Measurements from ENCODE around the gene TFB2M.

Gene TFB2M

GRCh38 chr1:246512635-246513034 is 53.4 kb downstream of the TFB2M start:
- no peak for TF ChIP-seq SIN3A (IDR thresholded peaks at IDR 0.05; ENCODE audit: borderline replicate concordance, insufficient read depth, low read length)
- no peak for TF ChIP-seq POLR2AphosphoS5 (IDR thresholded peaks at IDR 0.05; ENCODE audit: low read depth, low read length)
- TF ChIP-seq TAF1 (IDR thresholded peaks at IDR 0.05; ENCODE audit: borderline replicate concordance, insufficient read depth, low read length) = no peak
- no peak for TF ChIP-seq FOXP2 (optimal IDR thresholded peaks at IDR 0.05; ENCODE audit: borderline replicate concordance, extremely low read depth, extremely low read length, insufficient read depth)
- no peak for TF ChIP-seq REST (IDR thresholded peaks at IDR 0.05; ENCODE audit: insufficient read depth in 1 of 2, low read depth in 2 of 2, low read length in 2 of 2)

GRCh38 chr1:246512230-246512629 is 53.8 kb downstream of the TFB2M start:
- TF ChIP-seq TAF1 (IDR thresholded peaks at IDR 0.05; ENCODE audit: borderline replicate concordance, insufficient read depth, low read length) = no peak
- TF ChIP-seq REST (IDR thresholded peaks at IDR 0.05; ENCODE audit: insufficient read depth in 1 of 2, low read depth in 2 of 2, low read length in 2 of 2) = no peak
- no peak for TF ChIP-seq SIN3A (IDR thresholded peaks at IDR 0.05; ENCODE audit: borderline replicate concordance, insufficient read depth, low read length)
- TF ChIP-seq POLR2AphosphoS5 (IDR thresholded peaks at IDR 0.05; ENCODE audit: low read depth, low read length) = no peak
- no peak for TF ChIP-seq FOXP2 (optimal IDR thresholded peaks at IDR 0.05; ENCODE audit: borderline replicate concordance, extremely low read depth, extremely low read length, insufficient read depth)

- no peak for TF ChIP-seq FOXP2 (optimal IDR thresholded peaks at IDR 0.05; ENCODE audit: borderline replicate concordance, extremely low read depth, extremely low read length, insufficient read depth)
- no peak for TF ChIP-seq POLR2AphosphoS5 (IDR thresholded peaks at IDR 0.05; ENCODE audit: low read depth, low read length)
- TF ChIP-seq SIN3A (IDR thresholded peaks at IDR 0.05; ENCODE audit: borderline replicate concordance, insufficient read depth, low read length) = no peak
- TF ChIP-seq REST (IDR thresholded peaks at IDR 0.05; ENCODE audit: insufficient read depth in 1 of 2, low read depth in 2 of 2, low read length in 2 of 2) = no peak
- no peak for TF ChIP-seq TAF1 (IDR thresholded peaks at IDR 0.05; ENCODE audit: borderline replicate concordance, insufficient read depth, low read length)
Observed at GRCh38 chr1:246511203-246511602, 54.9 kb downstream of the TFB2M start.

GRCh38 chr1:246510147-246511030 is 55.7 kb downstream of the TFB2M start:
- TF ChIP-seq TAF1 (IDR thresholded peaks at IDR 0.05; ENCODE audit: borderline replicate concordance, insufficient read depth, low read length) (no peak), REST (IDR thresholded peaks at IDR 0.05; ENCODE audit: insufficient read depth in 1 of 2, low read depth in 2 of 2, low read length in 2 of 2) (no peak), SIN3A (IDR thresholded peaks at IDR 0.05; ENCODE audit: borderline replicate concordance, insufficient read depth, low read length) (no peak), FOXP2 (optimal IDR thresholded peaks at IDR 0.05; ENCODE audit: borderline replicate concordance, extremely low read depth, extremely low read length, insufficient read depth) (no peak), POLR2AphosphoS5 (IDR thresholded peaks at IDR 0.05; ENCODE audit: low read depth, low read length) (no peak)

All from PFSK-1 (cell line).